GM18505 (cell line): Measurements from ENCODE around the gene LEMD1.

Experiments
- ATAC-seq: cut with Tn5 transposase; IDR thresholded peaks from one replicate; pipeline ENCODE4 v1.9.1; 2021; ENCODE audit not compliant: unreplicated experiment
- POLR2A ChIP-seq: IDR thresholded peaks from 4 replicates; pipeline ENCODE4 v1.6.1; 2011; ENCODE audit warnings: borderline replicate concordance; ENCODE audit not compliant: insufficient read depth, insufficient read length; ENCODE audit errors: extremely low read depth

The LEMD1 gene

GRCh38 chr1:205421798-205422197, at the start of gene LEMD1:
Gene LEMD1 (minus strand): TSS chr1:205422056. CDS start chr1:205420536, 1,520 bp downstream.
- ATAC-seq: no peak
- no peak for TF ChIP-seq POLR2A

- no peak for ATAC-seq
- no peak for TF ChIP-seq POLR2A
Observed at GRCh38 chr1:205470131-205470530, 48.3 kb upstream of the LEMD1 start.

GRCh38 chr1:205466595-205467220, 44.9 kb upstream of the LEMD1 start:
- TF ChIP-seq POLR2A: no peak
- ATAC-seq: no peak

GRCh38 chr1:205465392-205465791, 43.5 kb upstream of the LEMD1 start:
- no peak for ATAC-seq

GRCh38 chr1:205458777-205459566, 37.1 kb upstream of the LEMD1 start:
- ATAC-seq: no peak

More at GRCh38 chr1:205465392-205465791, 43.5 kb upstream of the LEMD1 start:
- no peak for TF ChIP-seq POLR2A

GRCh38 chr1:205456868-205457745, 35.3 kb upstream of the LEMD1 start:
- ATAC-seq: no peak
- TF ChIP-seq POLR2A: no peak

More at GRCh38 chr1:205458777-205459566, 37.1 kb upstream of the LEMD1 start:
- no peak for TF ChIP-seq POLR2A

- TF ChIP-seq POLR2A: no peak
Observed at GRCh38 chr1:205456383-205456867, 34.6 kb upstream of the LEMD1 start.

GRCh38 chr1:205455581-205456382, 33.9 kb upstream of the LEMD1 start, which contains the start of gene BLACAT1:
Gene BLACAT1 (minus strand): TSS chr1:205456045.
- TF ChIP-seq POLR2A: no peak
- ATAC-seq: no peak

More at GRCh38 chr1:205456383-205456867, 34.6 kb upstream of the LEMD1 start:
- no peak for ATAC-seq

GRCh38 chr1:205454903-205455335, 33.1 kb upstream of the LEMD1 start:
- TF ChIP-seq POLR2A: no peak
- no peak for ATAC-seq

- ATAC-seq: no peak
- no peak for TF ChIP-seq POLR2A
Observed at GRCh38 chr1:205453466-205453865, 31.6 kb upstream of the LEMD1 start.

GRCh38 chr1:205452933-205453332, 31.1 kb upstream of the LEMD1 start:
- TF ChIP-seq POLR2A: no peak
- ATAC-seq: no peak

- no peak for TF ChIP-seq POLR2A
- ATAC-seq: no peak
Observed at GRCh38 chr1:205452364-205452763, 30.5 kb upstream of the LEMD1 start.
